Thyroid gland (tissue), 4 donors: ENCODE results near the gene NAXD.

ENCODE experiments used
- POLR2A ChIP-seq, 2 donors: fragments of 450-650 bp; IDR thresholded peaks; one replicate each; pipeline ENCODE4 v1.6.1; 2017; ENCODE audit warnings: antibody characterized with exemption in 2 of 2, mild to moderate bottlenecking in 2 of 2, moderate library complexity in 1 of 2
- TF ChIP-seq, protein P1 (sequence below), 6 experiments: fragments of 200-600 bp in 3 of 6; fragments of 450-650 bp in 3 of 6; sonication (generic) in 3 of 6; IDR thresholded peaks; one replicate each; pipeline ENCODE4 v1.5.1; 2016 to 2019; ENCODE audit warnings: antibody characterized with exemption in 6 of 6, mild to moderate bottlenecking in 2 of 6, inconsistent platforms in 1 of 6, moderate library complexity in 1 of 6

DNA sequence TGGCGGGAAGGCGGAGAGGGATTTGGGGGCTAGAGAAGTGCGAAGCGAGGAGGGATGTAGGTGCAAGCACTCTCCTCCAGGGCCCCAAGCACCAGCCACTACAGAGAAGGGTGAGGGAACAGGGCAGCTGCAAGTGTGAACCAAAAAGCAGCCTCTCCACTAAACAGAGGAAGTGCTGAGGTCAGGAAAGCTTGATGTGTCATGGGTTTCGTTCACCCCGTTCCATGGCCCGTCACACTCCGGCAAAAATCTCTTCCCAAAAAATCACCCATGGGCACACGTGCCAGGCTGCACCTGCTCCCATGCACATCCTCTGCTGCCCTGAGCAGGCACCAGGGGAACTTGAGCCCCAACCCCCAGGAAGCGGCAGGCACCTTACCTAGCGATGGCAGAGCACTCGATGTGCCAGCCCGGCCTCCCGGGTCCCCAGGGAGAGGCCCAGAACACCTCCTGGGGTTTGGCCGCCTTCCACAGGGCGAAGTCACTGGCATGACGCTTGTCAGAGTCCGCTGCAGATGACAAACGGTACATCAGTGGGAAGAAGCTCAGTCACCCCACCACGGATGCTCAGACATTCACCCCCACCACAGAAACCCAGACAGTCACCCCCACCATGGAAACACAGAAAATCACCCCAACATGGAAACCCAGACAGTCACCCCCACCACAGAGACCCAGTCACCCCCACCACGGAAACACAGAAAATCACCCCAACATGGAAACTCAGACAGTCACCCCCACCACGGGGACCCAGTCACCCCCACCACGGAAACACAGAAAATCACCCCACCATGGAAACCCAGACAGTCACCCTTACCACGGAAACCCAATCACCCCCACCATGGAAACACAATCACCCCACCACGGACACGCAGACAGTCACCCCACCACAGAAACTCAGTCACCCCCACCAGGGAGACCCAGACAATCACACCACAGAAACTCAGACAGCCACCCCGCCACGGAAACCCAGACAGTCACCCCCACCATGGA lies 61.5 kb downstream of the NAXD start:
- TF ChIP-seq, protein P1, sequence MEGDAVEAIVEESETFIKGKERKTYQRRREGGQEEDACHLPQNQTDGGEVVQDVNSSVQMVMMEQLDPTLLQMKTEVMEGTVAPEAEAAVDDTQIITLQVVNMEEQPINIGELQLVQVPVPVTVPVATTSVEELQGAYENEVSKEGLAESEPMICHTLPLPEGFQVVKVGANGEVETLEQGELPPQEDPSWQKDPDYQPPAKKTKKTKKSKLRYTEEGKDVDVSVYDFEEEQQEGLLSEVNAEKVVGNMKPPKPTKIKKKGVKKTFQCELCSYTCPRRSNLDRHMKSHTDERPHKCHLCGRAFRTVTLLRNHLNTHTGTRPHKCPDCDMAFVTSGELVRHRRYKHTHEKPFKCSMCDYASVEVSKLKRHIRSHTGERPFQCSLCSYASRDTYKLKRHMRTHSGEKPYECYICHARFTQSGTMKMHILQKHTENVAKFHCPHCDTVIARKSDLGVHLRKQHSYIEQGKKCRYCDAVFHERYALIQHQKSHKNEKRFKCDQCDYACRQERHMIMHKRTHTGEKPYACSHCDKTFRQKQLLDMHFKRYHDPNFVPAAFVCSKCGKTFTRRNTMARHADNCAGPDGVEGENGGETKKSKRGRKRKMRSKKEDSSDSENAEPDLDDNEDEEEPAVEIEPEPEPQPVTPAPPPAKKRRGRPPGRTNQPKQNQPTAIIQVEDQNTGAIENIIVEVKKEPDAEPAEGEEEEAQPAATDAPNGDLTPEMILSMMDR (IDR thresholded peaks at IDR 0.05) = no peak
- no peak for TF ChIP-seq POLR2A (IDR thresholded peaks at IDR 0.05)
